ENCODE data around the gene C1QL1.
"Not testable (repeated sequence)": the region's sequence is repeated elsewhere in the genome, so short reads cannot be mapped to it uniquely, and the experiment has no call there.

The C1QL1 gene

DNA sequence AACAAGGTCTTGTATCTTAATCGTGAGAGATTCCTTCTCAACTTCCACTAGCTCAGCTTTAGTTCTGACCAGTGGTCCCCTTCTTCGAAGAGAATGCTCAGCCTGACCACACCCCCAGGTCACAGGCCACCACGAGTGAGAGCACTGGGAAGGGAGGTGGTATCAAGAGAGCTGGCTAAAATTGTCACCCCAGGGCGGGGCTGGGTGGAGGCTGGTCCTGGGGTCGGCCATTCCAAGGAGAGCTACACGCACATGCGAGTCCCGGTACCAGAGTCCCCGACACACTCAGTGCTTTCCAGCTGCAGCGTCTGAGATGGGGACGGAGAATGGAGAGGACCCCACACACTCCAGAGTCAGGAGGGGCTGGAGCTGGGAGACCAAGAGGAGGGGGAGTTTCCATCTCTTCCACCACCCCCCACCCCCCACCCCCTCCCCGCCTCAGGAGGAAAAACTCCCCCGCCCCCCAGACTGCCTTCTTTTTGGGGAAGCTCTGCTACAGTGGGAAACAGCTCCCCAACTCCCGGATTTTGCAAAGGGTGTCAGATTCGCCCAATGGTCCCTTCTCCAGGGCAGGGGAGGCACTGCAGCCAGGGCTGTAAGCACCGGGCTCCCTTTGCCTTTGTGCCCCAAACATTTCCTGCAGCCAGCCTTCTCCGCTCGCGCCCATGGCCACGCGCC is 1.6 kb downstream of the C1QL1 start:
- intact Hi-C loops (cut with DNase I), result no loop called here
- DNase-seq, result peak in 1 of 10 donors; percentile 77

DNA sequence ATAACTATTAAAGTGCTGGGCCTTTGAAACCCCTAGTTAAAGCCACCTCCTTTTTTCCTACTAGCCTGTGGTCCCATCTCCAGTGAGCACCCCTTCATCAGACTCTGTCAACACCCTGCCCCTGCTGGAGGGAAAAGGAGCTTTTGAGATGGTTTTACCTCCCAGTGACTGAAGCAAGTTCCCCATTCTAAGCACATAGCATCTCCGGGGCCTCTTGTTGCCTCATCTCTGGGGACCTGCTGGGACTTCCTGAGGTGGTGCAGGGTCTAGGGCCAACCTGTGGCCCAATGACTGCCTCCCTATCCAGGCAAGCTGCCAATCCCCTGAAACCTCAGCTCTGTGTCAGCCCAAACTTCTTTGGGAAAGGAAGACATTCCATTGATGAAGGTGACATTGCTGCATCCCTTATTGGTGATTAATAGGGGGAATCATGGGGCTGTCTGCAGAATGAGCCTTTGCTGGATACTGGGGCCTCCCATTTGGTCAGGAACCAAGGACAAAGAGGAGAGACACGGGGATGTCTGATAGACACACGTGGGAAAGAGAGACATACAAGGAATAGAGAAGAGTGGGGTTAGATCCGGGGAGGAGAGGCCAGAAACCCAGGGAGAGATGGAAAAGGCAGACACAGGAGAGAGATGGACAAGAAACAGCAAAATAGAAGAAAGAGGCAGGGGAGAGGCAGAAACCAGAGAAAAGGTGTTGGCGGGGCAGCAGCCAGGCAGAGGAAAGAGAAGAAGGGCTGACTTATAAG is 2.4 kb downstream of the C1QL1 start:
- DNase-seq, result peak in 1 of 10 donors; percentile 7
- intact Hi-C loops (cut with DNase I), result no loop called here

DNA sequence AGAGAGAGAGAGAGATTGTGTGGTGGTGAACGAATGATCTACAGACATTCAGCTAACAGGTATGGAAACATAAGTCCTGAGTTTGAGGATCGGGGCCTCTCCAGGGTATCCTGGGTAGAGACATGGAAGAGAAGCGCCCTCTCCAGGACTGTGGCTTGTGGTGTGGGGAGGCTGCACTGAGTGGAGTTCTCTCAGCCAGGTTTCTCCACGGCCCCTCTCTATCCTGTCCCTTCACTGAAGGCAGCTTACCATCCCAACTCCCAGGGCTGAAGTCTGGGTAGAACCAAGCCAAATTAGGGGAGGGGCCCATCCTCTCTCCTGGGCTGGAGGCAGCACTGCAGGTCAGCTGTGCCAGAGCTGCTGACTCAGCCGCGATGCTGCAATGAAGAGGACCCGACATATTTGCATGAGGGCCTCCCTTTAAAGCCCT is 6.2 kb downstream of the C1QL1 start:
- intact Hi-C loops (cut with DNase I), result no loop called here
- peak in 3 of 10 donors; percentile 9 to 58 (median 20) for DNase-seq

DNA sequence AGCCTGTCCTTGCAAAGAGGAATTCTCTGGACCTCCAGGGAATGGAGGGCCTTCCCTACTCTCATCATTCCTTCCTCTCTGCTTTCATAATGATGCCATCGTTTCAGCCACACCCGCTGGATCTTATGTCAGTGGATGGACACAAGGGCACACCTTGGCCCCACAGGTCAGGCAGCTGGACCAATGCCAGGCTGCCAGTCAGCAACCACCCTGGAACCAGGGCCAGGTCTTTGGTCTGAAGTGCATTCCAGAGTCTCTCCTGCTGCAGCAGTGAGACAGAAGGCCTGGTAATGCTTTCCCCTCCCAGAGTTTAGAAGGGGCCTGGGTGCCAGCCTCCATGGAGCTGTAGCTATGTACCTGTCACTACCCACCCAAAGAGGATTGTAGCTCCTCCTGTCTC is 7.4 kb downstream of the C1QL1 start:
- intact Hi-C loops (cut with DNase I), result no loop called here
- peak in 3 of 10 donors; percentile 39 to 56 (median 42) for DNase-seq

DNA sequence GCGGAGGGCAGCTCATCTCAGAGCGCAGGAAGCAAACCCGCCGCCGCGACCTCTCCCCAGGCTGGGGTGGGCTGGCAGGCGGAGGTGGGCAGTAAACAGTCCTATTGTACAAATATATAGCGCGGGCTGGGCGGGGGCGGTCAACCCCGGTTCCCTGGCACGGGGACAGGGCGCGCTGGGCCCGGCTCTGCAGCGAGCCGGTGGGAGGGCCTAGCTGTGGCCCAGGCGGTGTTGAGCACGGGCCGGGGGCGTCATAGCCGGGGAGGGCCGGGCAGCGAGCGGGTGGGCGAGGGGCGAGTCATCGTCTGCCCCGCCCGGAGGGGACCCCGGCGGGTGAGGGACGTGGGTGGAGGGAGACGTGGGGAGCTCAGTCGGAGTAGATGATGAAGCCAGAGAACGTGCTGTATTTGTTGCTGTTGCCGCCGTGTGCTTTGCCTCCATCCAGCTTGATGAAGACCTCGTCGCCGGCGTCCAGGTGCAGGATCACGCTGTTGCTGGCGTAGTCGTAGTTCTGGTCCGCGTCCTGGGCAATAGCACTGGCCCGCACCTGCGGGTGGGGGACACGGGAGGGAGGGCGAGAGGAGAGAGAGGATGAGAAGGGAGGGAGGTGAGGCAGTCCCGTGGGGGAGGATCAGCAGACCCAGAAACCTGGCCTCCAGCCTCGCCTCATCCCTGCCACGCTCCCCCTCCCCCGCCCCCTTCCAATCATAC is 8.1 kb downstream of the C1QL1 start:
- intact Hi-C loops (cut with DNase I), result no loop called here
- peak in 3 of 10 donors; percentile 76 to 84 (median 79) for DNase-seq

DNA sequence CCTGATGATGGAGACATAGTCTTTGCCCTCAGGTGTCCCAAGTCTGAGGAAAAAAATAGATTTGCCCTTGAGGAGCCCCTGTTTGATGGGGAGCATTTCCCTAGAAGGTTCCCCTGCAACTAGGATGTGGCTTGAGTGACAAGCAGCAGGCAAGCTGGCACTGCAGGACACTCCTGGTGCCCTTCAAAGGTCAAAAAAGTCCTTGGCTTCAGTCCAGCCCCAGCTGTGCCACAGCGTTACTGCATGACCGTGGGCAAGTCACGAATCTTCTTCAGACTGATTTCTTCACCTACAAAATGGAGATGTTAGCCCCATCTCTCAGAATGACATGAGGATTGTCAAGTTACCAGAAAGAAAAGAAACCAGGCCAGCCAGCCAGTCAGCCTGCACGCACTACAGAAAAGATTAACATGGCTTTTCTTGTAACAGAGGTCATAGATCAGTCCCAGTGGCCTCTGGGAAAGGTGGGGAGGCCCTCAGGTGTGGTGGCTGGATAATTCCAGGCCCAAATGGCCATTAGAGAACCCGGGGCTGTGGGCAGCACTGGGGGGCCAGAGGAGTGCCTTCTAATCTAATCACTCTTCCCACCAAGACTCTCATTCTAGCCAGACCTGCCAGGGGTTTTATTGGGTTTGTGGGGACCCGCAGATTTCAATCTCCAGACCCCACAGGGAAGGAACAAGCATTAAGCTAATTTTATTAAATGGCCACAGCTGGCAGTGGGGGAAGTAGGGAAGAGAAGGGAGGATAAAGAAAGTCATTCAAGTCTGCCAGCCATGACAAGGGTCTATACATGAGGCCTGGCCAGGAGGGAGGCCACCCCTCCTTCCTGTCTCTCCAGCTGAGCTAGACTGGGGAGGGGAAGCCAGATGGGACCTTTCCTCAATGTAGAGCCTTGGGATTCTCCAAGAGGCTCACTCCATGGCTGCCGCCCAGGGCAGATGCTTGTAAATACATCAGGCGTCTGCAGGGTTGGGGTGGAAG is 10.8 kb downstream of the C1QL1 start:
- peak in 3 of 10 donors; percentile 30 to 86 (median 75) for DNase-seq
- intact Hi-C loops (cut with DNase I), result no loop called here

DNA sequence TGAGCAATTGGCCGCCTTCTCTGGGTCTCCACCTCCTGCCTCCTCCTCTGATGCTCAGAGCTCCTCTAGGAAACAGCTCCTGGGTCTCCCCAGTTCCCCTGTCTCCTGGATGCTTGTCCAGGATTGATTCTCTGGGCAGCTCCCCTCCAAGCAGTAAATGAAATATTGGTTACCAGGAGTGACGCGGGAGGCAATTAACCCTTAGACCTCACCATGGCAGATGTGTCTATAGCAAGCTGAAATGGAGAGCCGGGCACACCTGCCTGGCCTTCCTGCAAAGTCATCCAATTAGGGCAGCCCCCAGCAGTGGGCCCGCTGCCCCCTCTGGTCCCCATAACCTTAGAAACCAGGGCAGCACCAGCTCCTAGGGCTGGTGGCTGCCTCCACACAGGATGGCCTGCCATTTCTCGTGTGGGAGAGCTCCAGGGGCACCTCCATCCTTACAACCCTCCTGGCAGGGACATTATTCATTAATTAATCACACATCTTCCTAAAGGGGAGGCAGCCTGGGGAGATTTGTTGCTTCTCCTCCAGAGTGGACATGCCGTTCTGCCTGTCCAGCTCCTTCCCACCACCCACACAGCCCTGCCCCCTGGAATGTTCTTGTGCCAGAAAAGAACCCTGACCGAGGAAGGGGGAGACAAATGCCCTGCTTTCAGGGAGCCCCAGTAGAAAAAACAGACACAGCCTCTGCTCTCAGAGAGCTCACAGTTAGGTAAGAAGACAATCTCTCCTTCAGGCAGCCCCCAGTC is 12.3 kb downstream of the C1QL1 start:
- DNase-seq, result peak in 2 of 10 donors; percentile 47 to 62

DNA sequence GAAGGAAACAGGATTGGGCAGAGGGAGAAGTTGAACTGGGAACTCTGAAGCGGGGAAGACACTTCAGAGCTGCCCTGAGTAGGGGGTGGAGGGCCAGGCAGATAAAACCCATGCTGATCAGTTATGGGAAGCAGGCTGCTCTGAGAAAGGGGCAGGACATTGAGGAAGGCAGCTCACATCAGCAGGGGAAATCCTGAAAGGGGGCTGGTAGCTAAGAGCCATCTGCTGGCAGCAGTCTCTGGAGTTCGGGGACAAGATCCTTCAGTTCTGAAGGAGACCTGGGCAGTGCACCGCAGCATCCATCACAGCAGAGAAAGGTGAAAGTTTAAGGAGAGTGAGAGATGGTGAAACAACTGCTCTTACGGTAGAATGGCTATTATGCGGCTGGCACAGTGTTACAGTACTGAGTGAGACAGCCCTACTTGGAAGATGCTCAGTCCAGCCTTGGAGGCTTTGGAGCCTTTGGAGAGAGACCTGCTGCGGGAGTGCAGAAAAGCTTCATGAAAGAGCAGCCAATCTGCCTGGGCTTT is 15.1 kb downstream of the C1QL1 start:
- DNase-seq, result peak in 2 of 10 donors; percentile 5 to 54
- intact Hi-C loops (cut with DNase I), result no loop called here

More for the DNA sequence above, 12.3 kb downstream of the C1QL1 start:
- intact Hi-C loops (cut with DNase I), result no loop called here

DNA sequence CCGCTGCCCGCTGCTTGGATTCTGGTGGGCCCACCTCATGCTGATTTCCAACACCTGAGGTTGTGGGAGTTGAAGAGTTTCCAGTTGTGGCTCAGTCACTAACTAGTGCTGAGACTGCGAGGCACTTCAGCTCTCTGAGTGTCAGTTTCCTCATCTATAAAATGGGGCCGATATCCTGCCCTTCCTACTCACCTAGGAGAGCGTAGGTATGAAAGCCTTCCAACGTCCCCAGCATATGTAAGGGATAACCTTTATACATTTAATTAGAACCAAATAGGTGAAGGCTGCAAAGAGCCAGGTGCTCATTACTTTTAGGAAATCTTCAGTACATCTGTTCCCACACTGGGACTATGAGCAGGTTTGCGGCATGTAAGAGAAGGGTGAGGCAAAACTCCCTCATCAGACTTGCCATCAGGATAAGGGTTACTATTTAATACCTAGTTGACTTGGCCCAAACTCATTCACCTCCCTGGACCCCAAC is 19.7 kb downstream of the C1QL1 start:
- intact Hi-C loops (cut with DNase I), result no loop called here

DNA sequence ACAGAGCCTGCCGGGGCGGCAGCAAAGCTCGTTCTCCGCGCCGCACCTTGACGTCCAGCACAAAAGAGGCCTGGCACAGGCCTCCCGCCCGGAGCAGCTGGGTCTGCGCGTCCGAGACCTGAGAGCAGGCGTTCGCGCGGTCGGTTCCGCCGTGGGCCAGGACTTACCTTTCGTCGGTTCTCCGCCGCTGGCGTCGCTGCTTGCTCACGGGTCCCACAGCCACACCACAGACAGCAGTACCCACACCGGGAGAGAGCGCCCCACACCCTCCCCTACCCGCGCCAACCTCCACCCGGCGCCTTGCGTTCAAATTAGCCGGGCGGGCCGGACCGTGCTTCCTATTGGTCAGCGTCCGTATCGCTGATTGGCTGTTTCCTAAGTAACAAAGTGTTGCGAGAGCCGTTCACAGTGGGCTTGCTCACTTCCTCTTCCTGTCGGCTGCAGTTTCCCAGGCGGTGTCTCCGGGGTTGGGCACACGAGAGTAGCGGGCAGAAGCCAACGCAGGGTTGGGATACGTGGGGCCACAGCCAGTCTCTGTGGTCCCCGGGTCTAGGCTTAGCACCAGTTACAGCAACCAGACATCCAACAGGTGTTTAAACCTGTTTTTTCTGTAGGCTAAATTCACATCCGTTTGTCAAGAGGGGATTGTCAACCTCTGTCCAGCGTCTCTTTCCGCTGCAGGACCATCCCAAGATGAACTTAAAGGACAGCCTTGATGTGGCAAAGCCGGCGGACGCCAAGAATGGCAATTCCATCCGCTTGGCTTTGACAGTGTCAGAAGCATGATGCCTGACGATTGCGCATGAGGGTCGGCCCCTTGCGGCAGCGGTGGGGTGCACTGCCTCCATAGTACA is 20.4 kb downstream of the C1QL1 start, which contains the start of gene KIF18B:
TSS of gene KIF18B (minus strand) at position 313 of the 854 bp plus-strand sequence. CDS start 11,429 bp downstream, outside the sequence.
- DNase-seq, result peak; percentile 72 to 97 (median 86)
- intact Hi-C loops (cut with DNase I), result no loop called here

More for the DNA sequence above, 19.7 kb downstream of the C1QL1 start:
- DNase-seq, result peak in 1 of 10 donors; percentile 30

DNA sequence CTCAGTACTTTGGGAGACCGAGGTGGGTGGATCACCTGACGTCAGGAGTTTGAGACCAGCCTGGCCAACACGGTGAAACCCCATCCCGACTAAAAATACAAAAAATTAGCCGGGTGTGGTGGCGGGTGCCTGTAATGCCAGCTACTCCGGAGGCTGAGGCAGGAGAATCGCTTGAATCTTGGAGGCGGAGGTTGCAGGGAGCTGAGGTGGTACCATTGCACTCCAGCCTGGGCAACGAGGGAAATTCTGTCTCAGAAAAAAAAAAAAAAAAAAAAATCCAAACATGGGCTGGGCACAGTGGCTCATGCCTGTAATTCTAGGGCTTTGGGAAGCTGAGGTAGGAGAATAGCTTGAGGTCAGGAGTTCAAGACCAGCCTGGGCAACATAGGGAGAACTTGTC is 22.5 kb downstream of the C1QL1 start:
- DNase-seq, result peak in 2 of 10 donors; percentile 6 to 34
- intact Hi-C loops (cut with DNase I), result not testable (repeated sequence)

DNA sequence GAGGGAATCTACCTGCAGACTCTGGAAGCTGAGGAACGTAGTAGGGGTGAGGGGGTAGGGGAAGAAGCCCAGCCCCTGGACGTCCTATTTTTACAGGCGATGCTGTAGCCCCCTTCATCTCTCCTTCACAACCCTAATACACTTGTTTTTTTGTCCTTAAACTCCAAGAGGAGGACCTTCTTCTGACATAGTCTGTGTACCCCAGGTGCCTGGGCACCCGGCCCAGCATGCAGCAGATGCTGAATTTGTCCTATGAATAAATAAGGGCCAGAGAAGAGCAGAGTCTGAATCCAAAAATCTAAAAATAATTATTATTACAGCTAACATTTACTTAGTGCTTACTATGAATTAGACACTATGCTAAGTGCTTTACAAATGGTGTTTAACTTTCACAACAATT is 25.6 kb downstream of the C1QL1 start:
- intact Hi-C loops (cut with DNase I), result no loop called here
- peak in 2 of 10 donors; percentile 52 to 86 for DNase-seq

DNA sequence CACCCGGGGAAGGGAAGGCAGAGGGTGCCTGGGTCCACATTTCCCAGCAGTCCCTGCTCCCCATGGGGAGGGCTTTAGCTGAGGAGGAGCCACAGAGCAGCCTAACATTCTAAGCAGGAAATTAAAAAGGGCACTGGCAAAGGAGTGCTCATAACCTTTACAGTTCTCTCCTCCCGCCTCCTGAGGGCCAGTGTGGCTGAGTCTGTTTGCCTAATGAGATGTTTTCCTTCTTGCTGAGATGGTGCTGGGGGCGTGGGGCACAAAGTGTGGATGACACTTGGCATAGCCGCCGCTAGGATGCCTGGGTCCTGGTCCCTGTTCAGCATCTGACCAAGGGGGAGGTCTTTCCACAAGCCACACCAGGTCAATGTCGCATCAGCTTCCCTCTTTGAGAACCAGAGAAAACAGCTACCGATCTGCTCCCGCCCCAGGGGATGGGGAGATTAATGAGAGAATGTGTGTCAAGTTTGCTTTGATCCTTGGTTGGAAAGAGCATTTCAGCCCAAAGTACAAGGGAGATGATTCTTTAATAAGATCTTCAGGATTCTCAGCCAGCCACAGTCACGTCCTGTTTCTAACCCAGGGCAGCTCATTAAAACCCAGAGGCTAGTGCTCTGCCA is 26.3 kb downstream of the C1QL1 start:
- intact Hi-C loops (cut with DNase I), result no loop called here
- peak in 2 of 10 donors; percentile 21 to 61 for DNase-seq

DNA sequence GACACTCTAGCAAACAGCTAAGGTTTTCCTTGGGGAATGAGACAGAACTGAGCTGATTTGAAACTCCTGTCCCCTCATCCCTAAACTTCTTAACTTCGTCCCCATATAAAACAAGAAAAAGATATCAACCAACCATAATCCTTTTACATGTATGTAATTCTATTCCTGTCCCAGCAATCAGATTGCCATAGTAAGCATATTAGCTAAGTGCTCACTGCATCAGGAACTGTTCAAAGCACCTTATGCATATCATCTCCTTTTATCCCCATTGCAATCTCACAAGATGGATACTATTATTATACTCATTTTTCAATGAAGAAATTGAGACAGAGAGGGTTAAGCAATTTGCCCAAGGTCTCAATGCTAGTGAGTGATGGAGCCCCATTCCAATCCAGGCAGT is 27.3 kb downstream of the C1QL1 start:
- intact Hi-C loops (cut with DNase I), result no loop called here
- DNase-seq, result no peak

DNA sequence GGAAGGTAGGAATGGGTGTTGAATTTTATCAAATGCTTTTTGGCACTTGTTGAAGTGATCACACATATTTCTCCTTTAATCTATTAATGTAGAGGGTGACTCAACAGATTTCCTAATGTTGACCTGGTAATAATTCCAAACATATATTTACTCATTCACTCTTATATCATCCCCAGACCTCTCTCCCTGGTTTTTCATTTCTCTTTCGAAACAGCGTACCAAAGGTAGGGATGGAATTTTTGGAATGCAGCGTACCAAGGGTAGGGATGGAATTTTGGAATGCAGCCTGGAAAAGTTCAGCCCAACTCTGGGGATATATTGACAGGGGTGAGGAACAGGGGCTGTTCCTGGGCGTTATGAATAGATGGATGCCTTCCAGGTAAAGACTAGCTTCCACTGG is 27.8 kb downstream of the C1QL1 start:
- no peak for DNase-seq
- intact Hi-C loops (cut with DNase I), result no loop called here

DNA sequence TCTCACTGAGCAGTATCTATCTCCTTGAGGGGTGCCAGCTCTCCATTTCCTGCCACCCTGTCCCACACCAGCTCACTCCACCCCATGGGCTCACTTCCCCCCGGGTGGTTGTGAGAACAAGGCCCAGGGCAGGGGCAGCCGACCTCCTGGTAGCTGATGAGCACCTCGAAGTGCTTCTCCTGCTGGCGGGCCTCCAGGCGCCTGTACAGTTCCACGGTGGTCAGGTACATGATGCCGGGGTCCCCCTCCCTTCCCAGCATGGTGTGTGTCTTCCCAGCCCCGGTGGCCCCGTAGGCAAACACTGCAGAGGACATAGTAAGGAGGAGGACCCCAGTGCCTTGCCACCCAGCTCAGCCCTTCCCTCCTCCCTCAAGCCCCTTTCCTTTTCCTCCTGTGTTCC is 33.0 kb downstream of the C1QL1 start:
- peak in 3 of 10 donors; percentile 7 to 65 (median 57) for DNase-seq
- intact Hi-C loops (cut with DNase I), result no loop called here

DNA sequence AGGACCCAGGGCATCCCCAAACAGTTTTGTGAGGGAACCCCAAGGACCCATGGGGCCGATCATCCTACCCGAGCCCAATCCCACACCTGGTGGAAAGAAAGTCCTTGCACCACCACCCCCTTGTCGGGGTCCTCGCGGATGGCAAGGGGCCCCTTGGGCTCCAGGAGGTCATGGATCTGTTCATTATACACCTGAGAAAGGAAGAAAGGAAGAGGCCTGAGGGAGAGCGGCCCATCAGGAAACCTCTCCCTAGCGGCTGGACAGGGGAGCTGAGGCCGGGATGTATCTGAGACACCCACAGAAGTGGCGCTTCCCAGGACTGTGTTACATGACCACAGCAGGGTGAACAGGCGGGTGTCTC is 33.4 kb downstream of the C1QL1 start:
- DNase-seq, result peak in 1 of 10 donors; percentile 55
- intact Hi-C loops (cut with DNase I), result no loop called here

All from posterior cingulate gyrus (tissue), 11 donors.